OCI-LY7 (cell line): ENCODE results near the gene DPYD.

Experiments used
- CTCF ChIP-seq: fragments of 200-600 bp; sonication (generic); conservative IDR thresholded peaks from 2 replicates; pipeline ENCODE4 v1.5.1; 2014; ENCODE audit warnings: mild to moderate bottlenecking, antibody characterized with exemption, low read length, moderate library complexity, mixed read lengths
- EZH2phosphoT487 ChIP-seq: fragments of 200-600 bp; sonication (generic); IDR thresholded peaks from 2 replicates; pipeline ENCODE4 v1.6.1; 2018; ENCODE audit warnings: low read depth, borderline replicate concordance, mild to moderate bottlenecking, mixed run types, antibody characterized with exemption, low read length, moderate library complexity, mixed read lengths

DNA sequence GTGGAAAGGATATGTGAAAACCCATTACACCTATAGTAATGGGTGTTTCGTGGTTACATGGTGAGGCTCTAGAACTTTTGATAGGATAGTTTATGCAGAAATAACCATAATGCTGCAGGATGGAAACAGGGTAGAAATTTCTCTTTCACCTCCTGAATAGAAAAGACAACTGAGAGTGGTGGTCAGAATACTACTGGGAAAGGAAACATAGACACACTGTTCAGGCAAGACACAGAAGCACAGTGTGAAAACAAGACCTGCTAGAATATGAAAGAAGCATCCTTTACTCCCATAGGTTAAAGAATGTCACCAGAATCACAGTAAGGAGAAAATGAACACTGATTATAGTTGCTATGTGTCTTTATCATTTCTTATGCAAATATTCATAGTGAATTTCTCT, 496.6 kb downstream of the DPYD start:
- TF ChIP-seq CTCF: no peak
- no peak for TF ChIP-seq EZH2phosphoT487
